Renal cortical epithelial cell (primary cell): ENCODE data around the gene MAP6. TPM values are rescaled to one million over a fixed set of nuclear protein-coding genes. Genes with fewer than 3 reads are reported as not detected.

ENCODE experiments used
- DNase-seq: peaks from one replicate; pipeline ENCODE4 v3.0.0-alpha.2; 2011; ENCODE audit warnings: low read depth
- total RNA-seq: library from RNA; depleted of rRNA; stranded (reverse); fragments of >200 nt; gene quantifications from 2 replicates; pipeline ENCODE4 v1.2.3, GENCODE V29; 2014

MAP6 gene
- total RNA-seq, 1 donor from 2014 or later, result 3.2 TPM

GRCh38 chr11:75554258-75555022 is 114.4 kb downstream of the MAP6 start:
- no peak for DNase-seq

DNA sequence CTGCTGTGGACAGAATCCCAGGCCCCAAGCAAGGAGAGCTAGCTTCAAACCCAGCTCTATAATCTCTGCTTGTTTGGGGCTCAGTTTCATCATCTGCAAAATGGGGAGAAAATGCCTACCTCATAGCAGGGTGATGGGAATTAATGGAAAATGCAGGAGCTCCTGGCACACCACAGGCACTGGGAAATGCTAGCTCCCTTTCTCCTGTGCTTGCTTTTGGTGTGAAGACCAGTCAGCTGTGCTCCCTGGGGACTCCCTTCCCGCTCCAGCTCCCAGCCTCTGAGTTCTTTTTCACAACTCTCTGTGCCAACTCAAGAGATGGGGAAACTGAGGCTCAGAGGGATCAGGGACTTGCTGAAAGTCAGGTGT is 115.0 kb downstream of the MAP6 start:
- DNase-seq, result no peak

DNA sequence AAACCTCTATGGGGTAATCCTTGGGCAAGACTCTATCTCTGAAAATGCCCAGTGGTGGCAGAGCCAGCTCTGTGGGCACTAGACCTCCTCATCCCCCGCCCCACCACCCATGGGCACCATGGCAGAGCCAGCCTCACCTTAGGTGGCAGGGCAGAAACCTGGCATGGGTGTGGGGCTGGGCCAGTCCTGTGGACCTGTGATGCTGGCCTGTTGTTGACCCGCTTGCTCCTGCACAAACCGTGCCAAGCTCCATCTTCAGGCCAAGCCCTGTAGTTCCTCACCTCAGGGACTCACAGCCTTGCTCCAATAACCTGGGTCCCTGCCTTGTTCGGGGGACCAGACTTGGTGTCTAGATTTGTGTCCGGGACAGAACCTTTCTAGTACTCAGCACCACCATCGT is 115.7 kb downstream of the MAP6 start:
- no peak for DNase-seq

DNA sequence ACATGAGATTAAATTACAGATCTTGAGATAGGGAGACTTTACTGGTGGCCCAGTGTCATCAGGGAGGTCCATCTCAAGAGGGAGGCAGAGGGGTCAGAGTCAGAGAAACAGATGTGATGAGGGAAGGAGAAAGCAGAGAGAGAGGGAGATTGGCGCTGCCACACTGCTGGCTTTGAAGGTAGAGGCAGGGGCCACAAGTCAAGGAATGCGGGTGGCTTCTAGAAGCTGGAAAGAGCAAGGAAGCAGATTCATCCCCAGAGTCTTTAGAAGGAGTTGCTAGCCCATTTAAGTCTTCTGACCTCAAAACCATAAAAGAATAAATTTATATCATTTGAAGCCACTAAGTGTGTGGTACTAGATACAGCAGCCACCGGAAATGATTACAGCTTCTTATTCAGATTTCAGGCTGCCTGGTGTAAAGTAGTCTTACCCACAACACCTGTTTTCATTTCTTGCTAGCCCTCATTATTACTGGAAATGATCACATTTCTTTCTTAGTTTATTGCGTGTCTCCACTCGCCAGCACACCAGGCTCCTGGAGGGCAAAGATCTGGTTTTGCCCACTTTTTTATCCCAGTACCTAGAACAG is 119.4 kb downstream of the MAP6 start:
- no peak for DNase-seq

- DNase-seq, result no peak
Observed at GRCh38 chr11:75548595-75549272, 120.1 kb downstream of the MAP6 start.

GRCh38 chr11:75547617-75548058 is 121.2 kb downstream of the MAP6 start:
- peak; percentile 40 for DNase-seq

DNA sequence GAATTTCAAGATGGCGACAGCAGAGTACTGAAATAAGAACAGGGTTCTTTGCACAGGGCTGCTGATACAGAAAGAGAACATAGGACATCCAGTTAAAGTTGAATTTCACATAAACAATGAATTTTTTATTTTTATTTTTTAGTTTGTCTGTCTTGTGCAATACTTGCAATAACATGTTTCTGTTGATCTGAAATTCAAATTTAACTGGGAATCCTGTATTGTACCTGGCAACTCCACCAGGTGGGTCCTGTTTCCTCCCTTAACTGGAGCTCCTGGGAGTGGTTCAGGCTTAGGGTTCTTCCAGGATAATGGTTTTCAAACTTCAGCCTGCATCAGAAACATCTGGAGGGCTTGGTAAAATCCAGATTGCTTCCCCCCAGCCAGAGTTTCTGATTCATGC is 121.7 kb downstream of the MAP6 start:
- DNase-seq, result no peak

DNA sequence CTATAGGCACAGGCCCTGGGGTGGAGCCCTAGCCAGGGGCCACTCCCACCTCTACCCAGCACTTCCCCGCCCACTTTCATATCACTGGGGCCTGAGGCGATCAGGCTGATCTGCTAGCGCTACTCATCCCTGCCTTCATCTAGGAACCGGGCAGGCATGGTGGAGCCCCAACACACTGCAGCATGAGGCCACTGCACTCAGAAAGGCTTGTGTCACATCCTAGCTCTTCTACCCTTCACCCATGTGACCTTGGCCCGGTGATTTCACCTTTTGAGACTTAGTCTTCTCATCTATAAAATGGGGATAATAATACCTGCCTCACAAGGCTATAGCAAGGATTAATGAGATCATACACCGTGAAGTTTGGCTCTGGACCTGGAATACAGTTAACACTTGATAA is 125.0 kb downstream of the MAP6 start:
- DNase-seq, result no peak

DNA sequence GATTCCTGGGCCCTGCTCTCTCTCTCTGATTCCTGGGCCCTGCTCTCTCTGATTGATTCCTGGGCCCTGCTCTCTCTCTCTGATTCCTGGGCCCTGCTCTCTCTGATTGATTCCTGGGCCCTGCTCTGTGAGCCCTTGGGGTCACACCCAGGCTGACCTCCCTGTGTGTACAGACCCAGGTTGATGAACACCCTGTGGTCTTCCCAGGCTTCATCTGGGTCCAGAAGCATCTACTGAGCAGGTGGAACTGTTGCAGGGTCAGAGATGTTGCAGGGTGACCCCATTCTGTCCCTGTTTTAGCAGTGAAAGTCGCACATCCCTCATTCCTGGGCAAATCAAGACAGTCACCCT is 126.8 kb downstream of the MAP6 start:
- DNase-seq, result no peak

GRCh38 chr11:75541193-75542087 is 127.4 kb downstream of the MAP6 start:
- no peak for DNase-seq

- DNase-seq, result no peak
Observed at GRCh38 chr11:75539459-75540334, 129.1 kb downstream of the MAP6 start.

DNA sequence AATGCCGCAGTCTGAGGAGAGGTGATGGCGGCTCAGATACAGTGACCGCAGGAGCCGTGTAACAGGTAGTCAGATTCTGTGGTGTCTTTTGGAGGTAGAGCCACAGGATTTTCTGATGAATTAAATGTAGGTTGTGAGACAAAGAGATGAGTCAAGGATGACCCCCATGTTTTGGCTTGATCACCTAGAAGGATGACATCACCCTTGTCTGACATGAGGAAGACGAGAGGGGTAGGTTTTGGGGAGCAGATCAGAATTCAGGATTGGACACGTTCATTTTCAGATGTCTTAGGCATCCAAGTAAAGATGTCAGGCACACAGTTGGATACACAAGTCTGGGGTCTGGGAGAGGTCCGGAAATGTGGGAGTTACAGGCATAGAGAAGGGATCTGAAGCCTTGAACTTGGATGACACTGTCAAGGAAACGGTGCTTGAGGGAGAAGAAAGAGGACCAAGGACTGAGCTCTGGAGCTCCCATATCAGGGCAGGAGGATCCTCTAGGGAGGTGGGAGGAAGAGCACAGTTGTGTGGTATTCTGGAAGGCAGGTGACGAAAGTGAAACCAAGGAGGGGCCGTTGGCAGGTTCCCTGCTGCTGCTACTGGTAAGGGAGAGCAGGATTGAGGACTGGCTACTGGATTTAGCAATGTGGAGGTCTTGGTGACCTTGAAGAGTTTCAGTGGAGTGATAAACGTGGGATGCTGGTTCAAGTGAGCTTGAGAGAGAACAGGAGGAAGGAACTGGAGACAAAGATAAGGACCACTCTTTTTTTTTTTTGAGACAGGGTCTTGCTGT is 130.5 kb downstream of the MAP6 start:
- no peak for DNase-seq

- DNase-seq, result no peak
Observed at GRCh38 chr11:75537740-75538139, 131.1 kb downstream of the MAP6 start.

Other genes with a start within 250 kb of the MAP6 start
- gene KLHL35, start 235.8 kb downstream of the MAP6 start, total RNA-seq, result 0.70 and 3.1 TPM in 2 replicates
- gene GDPD5, start 143.1 kb downstream of the MAP6 start, total RNA-seq, result 3.0 TPM in 2 replicates
- 219 and 458 TPM in 2 replicates for gene SERPINH1, start 106.8 kb downstream of the MAP6 start, total RNA-seq
- gene MOGAT2, start 48.8 kb upstream of the MAP6 start, total RNA-seq, result not detected in 2 replicates
- 1.7 and 3.7 TPM in 2 replicates for gene DGAT2, start 99.7 kb upstream of the MAP6 start, total RNA-seq
- 12.9 and 17.7 TPM in 2 replicates for gene UVRAG, start 146.2 kb upstream of the MAP6 start, total RNA-seq